Psoas muscle (tissue), 8 donors: Measurements from ENCODE around the gene CDC25A. TPM values are rescaled to one million over a fixed set of nuclear protein-coding genes. Genes with fewer than 3 reads are reported as not detected.
"Not testable (repeated sequence)": the region's sequence is repeated elsewhere in the genome, so short reads cannot be mapped to it uniquely, and the experiment has no call there.

Experiments
- ATAC-seq, 4 donors: fragments of 200-7000 bp; cut with Tn5 transposase; one replicate each; pipeline ENCODE4 v1.9.1; 2020; ENCODE audit warnings: moderate library complexity in 3 of 4, mild to moderate bottlenecking in 2 of 4
- DNase-seq, 2 donors: peaks; one replicate each; pipeline ENCODE4 v3.0.0-alpha.2; 2020
- H3K27ac ChIP-seq: fragments of 200-600 bp; one replicate; pipeline ENCODE4 v1.8.0; 2022
- H3K27me3 ChIP-seq, 3 donors: fragments of 200-600 bp in 1 of 3; one replicate each; pipeline versions ENCODE4 v1.6.1 to v1.8.0; 2013 to 2022; ENCODE audit warnings: low read length in 2 of 3, mild to moderate bottlenecking in 2 of 3, moderate library complexity in 1 of 3; ENCODE audit not compliant: insufficient read depth in 3 of 3
- H3K36me3 ChIP-seq, 2 donors: fragments of 200-600 bp in 1 of 2; one replicate each; pipeline versions ENCODE4 v1.6.1 to v1.8.0; 2013 to 2022; ENCODE audit warnings: low read depth in 1 of 2, mild to moderate bottlenecking in 1 of 2, moderate library complexity in 1 of 2; ENCODE audit not compliant: insufficient read depth in 1 of 2
- H3K4me1 ChIP-seq: fragments of 200-600 bp; one replicate; pipeline ENCODE4 v1.8.0; 2022
- H3K4me3 ChIP-seq: fragments of 200-600 bp; one replicate; pipeline ENCODE4 v1.8.0; 2022; ENCODE audit warnings: mild to moderate bottlenecking
- H3K9me3 ChIP-seq: fragments of 200-600 bp; one replicate; pipeline ENCODE4 v1.8.0; 2022
- CTCF ChIP-seq: fragments of 200-600 bp; IDR thresholded peaks from one replicate; pipeline ENCODE4 v1.8.0; 2022; ENCODE audit warnings: antibody characterized with exemption
- WGBS, 3 donors: extraction: QIAGEN DNeasy Blood & Tissue Kit; methylation state at CpG; one replicate each; pipeline versions ENCODE4 v1.1.6 to v1.1.7; 2013; 5-methylcytosine and 5-hydroxymethylcytosine counted together
- intact Hi-C, 2 donors: fragments of 100-400 bp; cut with DNase I; formaldehyde crosslinking; loops; one replicate each; pipeline versions ENCODE4 v1.11.0 to v1.14.2; 2022
- polyA plus RNA-seq, 3 donors: library from polyadenylated mRNA; stranded (reverse); fragments of 200-250 nt; gene quantifications; one replicate each; pipeline ENCODE4 v1.2.3, GENCODE V29; 2013
- total RNA-seq, 4 donors: library from RNA; stranded (reverse); fragmentation: NEBNext Ultra II Directional in 2 of 4; extraction: Animal tissue kit (Norgen Biotek cat#: 25700) in 2 of 4; gene quantifications; one replicate each; pipeline versions ENCODE4 v1.2.1 to v1.2.4, GENCODE V29; 2021 to 2023
- donor health status: healthy with polysubstance abuse.
- donor health status: DM: no; HTN: no; CAD: no; lungs with moderate emphysema.
- donor health status: Bipolar disorder and iron deficiency.
- donor health status: healthy.
- donor health status: DM: yes; HTN: yes; CAD: no.
- donor health status: DM: no; HTN: no; CAD: no.
- donor health status: DM: no; HTN: no; CAD: no.
- donor health status: DM: yes; HTN: yes; CAD: no.

Gene CDC25A
- total and polyA plus RNA-seq, 7 donors, result 0.20 to 2.9 (median 0.46) TPM

- Histone ChIP-seq H3K27me3 (no peaks in the 10 kb centered on the region), H3K36me3 (no peaks in the 10 kb centered on the region), H3K9me3 (no peaks in the 10 kb centered on the region), H3K4me1 (peaks cover 4% of the 10 kb centered on the region), H3K4me3 (no peak overlapping the region), H3K27ac (peak overlapping the region; percentile 23)
- ATAC-seq, result peak; percentile 36 to 82 (median 62)
- no peak for TF ChIP-seq CTCF
- intact Hi-C loops, result no loop called here
- DNase-seq, result peak; percentile 34 to 54
- 29 to 38% (median 30%) methylated on average over 4 of the region's 4 CpGs for WGBS, 3 donors
Measured at GRCh38 chr3:48215466-48215865, 27.2 kb upstream of the CDC25A start.

GRCh38 chr3:48215019-48215418, 26.8 kb upstream of the CDC25A start:
- no peak for TF ChIP-seq CTCF
- intact Hi-C loops, result no loop called here
- 46 to 67% (median 47%) methylated on average over 3 of the region's 3 CpGs for WGBS, 3 donors
- ATAC-seq (peak in 3 of 4 donors; percentile 33 to 66 (median 42)), DNase-seq (peak; percentile 48 to 78)
- H3K27ac ChIP-seq, result no peak overlapping the region
- H3K27me3 ChIP-seq, result no peaks in the 10 kb centered on the region
- H3K4me1 ChIP-seq, result peaks cover 4% of the 10 kb centered on the region
- no peaks in the 10 kb centered on the region for H3K9me3 ChIP-seq
- H3K36me3 ChIP-seq, result no peaks in the 10 kb centered on the region
- no peak overlapping the region for H3K4me3 ChIP-seq

- Histone ChIP-seq H3K9me3 (no peaks in the 10 kb centered on the region), H3K4me1 (peaks cover 4% of the 10 kb centered on the region), H3K4me3 (no peak overlapping the region), H3K27ac (no peak overlapping the region), H3K27me3 (no peaks in the 10 kb centered on the region), H3K36me3 (no peaks in the 10 kb centered on the region)
- ATAC-seq (no peak), DNase-seq (no peak)
- intact Hi-C loops, result no loop called here
- no peak for TF ChIP-seq CTCF
- 83 to 90% (median 89%) methylated on average over 3 of the region's 3 CpGs for WGBS, 3 donors
Measured at GRCh38 chr3:48214225-48214624, 26.0 kb upstream of the CDC25A start.

- WGBS, 3 donors, result 87 to 95% (median 89%) methylated on average over 10 to 15 of the region's 36 CpGs
- H3K9me3 ChIP-seq, H3K27me3 ChIP-seq, intact Hi-C loops, H3K36me3 ChIP-seq, ATAC-seq, H3K27ac ChIP-seq, H3K4me3 ChIP-seq, H3K4me1 ChIP-seq, DNase-seq: not testable (repeated sequence)
Measured at GRCh38 chr3:48211776-48212175, 23.6 kb upstream of the CDC25A start.

GRCh38 chr3:48210534-48210933, 22.3 kb upstream of the CDC25A start:
- H3K36me3 ChIP-seq, H3K27ac ChIP-seq, ATAC-seq, intact Hi-C loops, H3K4me3 ChIP-seq, H3K4me1 ChIP-seq, H3K9me3 ChIP-seq, DNase-seq, H3K27me3 ChIP-seq: not testable (repeated sequence)
- WGBS, 3 donors, result 82 to 86% (median 86%) methylated on average over 28 to 41 of the region's 48 CpGs

- H3K27ac ChIP-seq, result no peak overlapping the region
- H3K4me3 ChIP-seq, result no peak overlapping the region
- no peaks in the 10 kb centered on the region for H3K27me3 ChIP-seq
- H3K9me3 ChIP-seq, result no peaks in the 10 kb centered on the region
- H3K4me1 ChIP-seq, result no peaks in the 10 kb centered on the region
- H3K36me3 ChIP-seq, result no peaks in the 10 kb centered on the region
- no peak for TF ChIP-seq CTCF
- ATAC-seq (no peak), DNase-seq (no peak)
- WGBS, 3 donors, result 95 to 98% (median 95%) methylated on average over 4 of the region's 4 CpGs
- intact Hi-C loops, result no loop called here
Measured at GRCh38 chr3:48209445-48209844, 21.2 kb upstream of the CDC25A start.
